ENCODE results near the gene ZMYND12.
"Not testable (repeated sequence)": the region's sequence is repeated elsewhere in the genome, so short reads cannot be mapped to it uniquely, and the experiment has no call there.

DNA sequence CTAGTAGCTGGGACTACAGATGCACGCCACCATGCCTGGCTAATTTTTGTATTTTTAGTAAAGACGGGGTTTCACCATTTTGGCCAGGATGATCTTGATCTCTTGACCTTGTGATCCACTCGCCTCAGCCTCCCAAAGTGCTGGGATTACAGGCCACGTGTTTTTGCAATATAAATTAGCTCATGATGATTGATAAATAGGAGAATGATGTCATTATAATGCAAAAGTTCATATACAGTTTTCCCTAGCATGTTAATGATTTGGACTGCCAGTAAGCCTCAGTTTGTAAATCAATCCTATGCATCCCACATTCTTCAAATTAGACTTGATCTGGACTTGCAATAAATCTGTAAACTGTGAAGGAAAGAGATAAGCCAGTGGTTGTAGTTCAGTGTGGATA is 21.5 kb upstream of the ZMYND12 start:
- TF ChIP-seq, protein P1, sequence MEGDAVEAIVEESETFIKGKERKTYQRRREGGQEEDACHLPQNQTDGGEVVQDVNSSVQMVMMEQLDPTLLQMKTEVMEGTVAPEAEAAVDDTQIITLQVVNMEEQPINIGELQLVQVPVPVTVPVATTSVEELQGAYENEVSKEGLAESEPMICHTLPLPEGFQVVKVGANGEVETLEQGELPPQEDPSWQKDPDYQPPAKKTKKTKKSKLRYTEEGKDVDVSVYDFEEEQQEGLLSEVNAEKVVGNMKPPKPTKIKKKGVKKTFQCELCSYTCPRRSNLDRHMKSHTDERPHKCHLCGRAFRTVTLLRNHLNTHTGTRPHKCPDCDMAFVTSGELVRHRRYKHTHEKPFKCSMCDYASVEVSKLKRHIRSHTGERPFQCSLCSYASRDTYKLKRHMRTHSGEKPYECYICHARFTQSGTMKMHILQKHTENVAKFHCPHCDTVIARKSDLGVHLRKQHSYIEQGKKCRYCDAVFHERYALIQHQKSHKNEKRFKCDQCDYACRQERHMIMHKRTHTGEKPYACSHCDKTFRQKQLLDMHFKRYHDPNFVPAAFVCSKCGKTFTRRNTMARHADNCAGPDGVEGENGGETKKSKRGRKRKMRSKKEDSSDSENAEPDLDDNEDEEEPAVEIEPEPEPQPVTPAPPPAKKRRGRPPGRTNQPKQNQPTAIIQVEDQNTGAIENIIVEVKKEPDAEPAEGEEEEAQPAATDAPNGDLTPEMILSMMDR (conservative IDR thresholded peaks at IDR 0.05; ENCODE audit: low read depth, low read length): not testable (repeated sequence)
- TF ChIP-seq POLR2A (IDR thresholded peaks at IDR 0.05; ENCODE audit: low read depth, low read length); MXI1 (IDR thresholded peaks at IDR 0.05; ENCODE audit: borderline replicate concordance, low read depth, low read length); NFE2L2 (IDR thresholded peaks at IDR 0.05; ENCODE audit: low read depth, low read length); CEBPB (IDR thresholded peaks at IDR 0.05; ENCODE audit: low read depth, low read length); FOS (IDR thresholded peaks at IDR 0.05; ENCODE audit: low read depth, low read length); SMC3 (IDR thresholded peaks at IDR 0.05; ENCODE audit: low read depth, low read length): not testable (repeated sequence)
- TF ChIP-seq, protein P2, sequence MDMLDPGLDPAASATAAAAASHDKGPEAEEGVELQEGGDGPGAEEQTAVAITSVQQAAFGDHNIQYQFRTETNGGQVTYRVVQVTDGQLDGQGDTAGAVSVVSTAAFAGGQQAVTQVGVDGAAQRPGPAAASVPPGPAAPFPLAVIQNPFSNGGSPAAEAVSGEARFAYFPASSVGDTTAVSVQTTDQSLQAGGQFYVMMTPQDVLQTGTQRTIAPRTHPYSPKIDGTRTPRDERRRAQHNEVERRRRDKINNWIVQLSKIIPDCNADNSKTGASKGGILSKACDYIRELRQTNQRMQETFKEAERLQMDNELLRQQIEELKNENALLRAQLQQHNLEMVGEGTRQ (IDR thresholded peaks at IDR 0.05; ENCODE audit: low read depth, low read length): not testable (repeated sequence)

Measured in IMR-90 (cell line).